IMR-90 (cell line): ENCODE results near the gene MYO1H. TPM values are rescaled to one million over a fixed set of nuclear protein-coding genes. Genes with fewer than 3 reads are reported as not detected.
A peak's percentile ranks its signal among the peaks of the same experiment; 100 is the strongest.

Experiments used
- ATAC-seq: fragments of 200-7000 bp; cut with Tn5 transposase; 2 replicates; pipeline ENCODE4 v1.9.1; 2020; ENCODE audit warnings: low read depth, mild to moderate bottlenecking, moderate library complexity
- BruUV-seq: library from RNA; stranded (reverse); fragments of 400-500 nt; replicated peaks from 2 replicates; lab custom pipeline; 2021; lab: Mats Ljungman, UMichigan
- CTCF ChIA-PET: fragments of 300-600 bp; formaldehyde crosslinking; extraction: SDS; loops from one replicate; lab custom pipeline; 2021; ENCODE audit warnings: antibody characterized with exemption; lab: Yijun Ruan, JAX
- POLR2A ChIA-PET: fragments of 300-600 bp; sonication (Branson Sonifier 250); formaldehyde crosslinking; loops from one replicate; lab custom pipeline; 2022; ENCODE audit warnings: antibody characterized with exemption; ENCODE audit not compliant: unreplicated experiment; lab: Charles Lee
- DNase-seq: peaks from one replicate; pipeline ENCODE4 v3.0.0; 2013
- H2AFZ ChIP-seq: replicated peaks from 2 replicates; pipeline ENCODE3; 2013; ENCODE audit warnings: low read length, mild to moderate bottlenecking; ENCODE audit not compliant: poor library complexity
- H2AK5ac ChIP-seq: 2 replicates; pipeline ENCODE4 v1.6.1; 2013; ENCODE audit warnings: low read depth, low read length, inconsistent platforms
- H2AK9ac ChIP-seq: replicated peaks from 2 replicates; pipeline ENCODE3; 2013; ENCODE audit warnings: mild to moderate bottlenecking, low read depth, low read length, moderate library complexity; ENCODE audit not compliant: poor library complexity
- H2BK120ac ChIP-seq: 2 replicates; pipeline ENCODE4 v1.6.1; 2013; ENCODE audit warnings: low read depth, low read length, inconsistent platforms
- H2BK15ac ChIP-seq: 3 replicates; pipeline ENCODE4 v1.6.1; 2013; ENCODE audit warnings: low read depth, low read length, inconsistent platforms
- H2BK20ac ChIP-seq: 2 replicates; pipeline ENCODE4 v1.6.1; 2013; ENCODE audit warnings: low read depth, mild to moderate bottlenecking, inconsistent platforms, low read length, moderate library complexity
- H2BK5ac ChIP-seq: 2 replicates; pipeline ENCODE4 v1.6.1; 2013; ENCODE audit warnings: mild to moderate bottlenecking, low read depth, low read length, inconsistent platforms; ENCODE audit not compliant: poor library complexity, severe bottlenecking
- H3K14ac ChIP-seq: replicated peaks from 2 replicates; pipeline ENCODE4 v1.6.1; 2013; ENCODE audit warnings: low read depth, low read length, inconsistent platforms
- H3K18ac ChIP-seq: 2 replicates; pipeline ENCODE4 v1.6.1; 2013; ENCODE audit warnings: low read depth, low read length, control low read depth
- H3K23ac ChIP-seq: 2 replicates; pipeline ENCODE4 v1.6.1; 2013; ENCODE audit warnings: low read depth, low read length, inconsistent platforms
- H3K27ac ChIP-seq: 2 replicates; pipeline ENCODE4 v1.5.1; 2013; ENCODE audit warnings: mild to moderate bottlenecking, control low read depth, low read length; ENCODE audit not compliant: insufficient read depth
- H3K27me3 ChIP-seq: 2 replicates; pipeline ENCODE4 v1.6.1; 2013; ENCODE audit warnings: low read length; ENCODE audit not compliant: control insufficient read depth, insufficient read depth
- H3K36me3 ChIP-seq: 2 replicates; pipeline ENCODE4 v1.6.1; 2013; ENCODE audit warnings: low read length, mixed read lengths; ENCODE audit not compliant: control insufficient read depth, insufficient read depth
- H3K4ac ChIP-seq: 2 replicates; pipeline ENCODE4 v1.6.1; 2013; ENCODE audit warnings: low read depth, low read length, inconsistent platforms
- H3K4me1 ChIP-seq: 2 replicates; pipeline ENCODE4 v1.6.1; 2013; ENCODE audit warnings: low read length, mixed read lengths; ENCODE audit not compliant: control insufficient read depth, insufficient read depth
- H3K4me2 ChIP-seq: 2 replicates; pipeline ENCODE4 v1.6.1; 2013; ENCODE audit warnings: low read depth, mild to moderate bottlenecking, control low read depth, low read length, moderate library complexity
- H3K4me3 ChIP-seq: 2 replicates; pipeline ENCODE4 v1.5.1; 2013; ENCODE audit warnings: low read depth, mild to moderate bottlenecking, control low read depth, low read length, moderate library complexity; ENCODE audit not compliant: insufficient read depth
- H3K56ac ChIP-seq: 2 replicates; pipeline ENCODE4 v1.6.1; 2013; ENCODE audit warnings: low read length, inconsistent platforms; ENCODE audit not compliant: insufficient read depth; ENCODE audit errors: extremely low read depth
- H3K79me1 ChIP-seq, 2 experiments: 2 replicates each; pipeline ENCODE4 v1.6.1; 2013; ENCODE audit warnings: low read length in 2 of 2, inconsistent platforms in 1 of 2, low read depth in 1 of 2
- H3K9ac ChIP-seq: 2 replicates; pipeline ENCODE4 v1.6.1; 2013; ENCODE audit warnings: low read depth, low read length, control low read depth
- H3K9me1 ChIP-seq: 2 replicates; pipeline ENCODE4 v1.6.1; 2013; ENCODE audit warnings: low read length, inconsistent platforms; ENCODE audit not compliant: insufficient read depth
- H3K9me3 ChIP-seq: 2 replicates; pipeline ENCODE4 v1.6.1; 2013; ENCODE audit warnings: low read length; ENCODE audit not compliant: control insufficient read depth, insufficient read depth
- H4K20me1 ChIP-seq: 2 replicates; pipeline ENCODE4 v1.6.1; 2013; ENCODE audit warnings: low read length, inconsistent platforms; ENCODE audit not compliant: insufficient read depth
- H4K5ac ChIP-seq: 2 replicates; pipeline ENCODE4 v1.6.1; 2013; ENCODE audit warnings: mild to moderate bottlenecking, low read depth, low read length, control low read depth
- H4K8ac ChIP-seq, 2 experiments: 2 replicates each; pipeline ENCODE4 v1.6.1; 2013; ENCODE audit warnings: low read depth in 2 of 2, low read length in 2 of 2, control low read depth in 1 of 2, inconsistent platforms in 1 of 2
- H4K91ac ChIP-seq: 2 replicates; pipeline ENCODE4 v1.6.1; 2013; ENCODE audit warnings: low read depth, low read length, inconsistent platforms; ENCODE audit not compliant: insufficient read depth
- BHLHE40 ChIP-seq: fragments of 150-350 bp; IDR thresholded peaks from 2 replicates; pipeline ENCODE4 v1.6.1; 2016; ENCODE audit warnings: mild to moderate bottlenecking, low read depth, low read length
- CEBPB ChIP-seq: IDR thresholded peaks from 2 replicates; pipeline ENCODE4 v1.6.1; 2012; ENCODE audit warnings: low read depth, low read length, improper control_type of control experiment
- CHD1 ChIP-seq: IDR thresholded peaks from 2 replicates; pipeline ENCODE4 v1.6.1; 2012; ENCODE audit warnings: low read depth, low read length, improper control_type of control experiment
- FOS ChIP-seq: fragments of 150-350 bp; IDR thresholded peaks from 2 replicates; pipeline ENCODE4 v1.6.1; 2016; ENCODE audit warnings: low read depth, low read length
- MAFK ChIP-seq: IDR thresholded peaks from 2 replicates; pipeline ENCODE4 v1.6.1; 2012; ENCODE audit warnings: low read depth, low read length, improper control_type of control experiment
- MAZ ChIP-seq: IDR thresholded peaks from 2 replicates; pipeline ENCODE4 v1.6.1; 2012; ENCODE audit warnings: low read depth, mild to moderate bottlenecking, low read length, improper control_type of control experiment, moderate library complexity, borderline replicate concordance
- MXI1 ChIP-seq: IDR thresholded peaks from 2 replicates; pipeline ENCODE4 v1.6.1; 2012; ENCODE audit warnings: low read depth, mild to moderate bottlenecking, low read length, moderate library complexity, borderline replicate concordance
- NFE2L2 ChIP-seq: fragments of 150-350 bp; IDR thresholded peaks from 2 replicates; pipeline ENCODE4 v1.6.1; 2016; ENCODE audit warnings: low read depth, mild to moderate bottlenecking, low read length
- POLR2A ChIP-seq: IDR thresholded peaks from 2 replicates; pipeline ENCODE4 v1.6.1; 2012; ENCODE audit warnings: mild to moderate bottlenecking, low read depth, low read length
- RAD21 ChIP-seq: IDR thresholded peaks from 2 replicates; pipeline ENCODE4 v1.6.1; 2012; ENCODE audit warnings: low read length, improper control_type of control experiment
- RCOR1 ChIP-seq: IDR thresholded peaks from 2 replicates; pipeline ENCODE4 v1.6.1; 2012; ENCODE audit warnings: mild to moderate bottlenecking, low read length, improper control_type of control experiment; ENCODE audit not compliant: insufficient replicate concordance
- RFX5 ChIP-seq: IDR thresholded peaks from 2 replicates; pipeline ENCODE4 v1.8.0; 2012; ENCODE audit warnings: low read depth, mild to moderate bottlenecking, low read length, moderate library complexity
- SMC3 ChIP-seq: fragments of 150-350 bp; IDR thresholded peaks from 2 replicates; pipeline ENCODE4 v1.6.1; 2016; ENCODE audit warnings: low read depth, mild to moderate bottlenecking, antibody characterized with exemption, low read length, moderate library complexity
- USF2 ChIP-seq: fragments of 150-350 bp; IDR thresholded peaks from 2 replicates; pipeline ENCODE4 v1.6.1; 2017; ENCODE audit warnings: mild to moderate bottlenecking, antibody characterized with exemption, low read length, low read depth
- WGBS, 2 experiments: methylation state at CpG; one replicate each; pipeline versions ENCODE4 v1.1.5 to v1.1.7; 2013; ENCODE audit warnings: missing lambda C conversion rate in 2 of 2; ENCODE audit not compliant: insufficient read length in 1 of 2; ENCODE audit errors: extremely low coverage in 2 of 2; 5-methylcytosine and 5-hydroxymethylcytosine counted together
- dilution Hi-C: fragments of 300-500 bp; cut with HindIII; formaldehyde crosslinking; loops from one replicate; pipeline ENCODE4 v1.14.3; 2018; ENCODE audit warnings: low sequenced_read_pairs; ENCODE audit not compliant: unreplicated experiment
- in situ Hi-C: fragments of 300-500 bp; cut with MboI; formaldehyde crosslinking; loops from 3 replicates; pipeline ENCODE4 v1.14.3; 2019; ENCODE audit warnings: low sequenced_read_pairs, inconsistent platforms, mixed read lengths
- intact Hi-C: fragments of 100-400 bp; cut with micrococcal nuclease; formaldehyde crosslinking; loops from 2 replicates; pipeline ENCODE4 v1.10.0; 2022
- polyA plus RNA-seq, 3 experiments: library from polyadenylated mRNA; depleted of rRNA; stranded (reverse); fragments of >200 nt; gene quantifications; 2 replicates each; pipeline ENCODE4 v1.2.3, GENCODE V29; 2012; ENCODE audit warnings: low replicate concordance in 1 of 3
- total RNA-seq: library from RNA; depleted of rRNA; stranded (reverse); fragments of >200 nt; gene quantifications from 2 replicates; pipeline ENCODE4 v1.2.3, GENCODE V29; 2012
- TF ChIP-seq, protein P1 (sequence below): fragments of 150-350 bp; IDR thresholded peaks from 2 replicates; pipeline ENCODE4 v1.6.1; 2016; ENCODE audit warnings: low read depth, mild to moderate bottlenecking, low read length, moderate library complexity, borderline replicate concordance
- TF ChIP-seq, protein P2 (sequence below): conservative IDR thresholded peaks from 2 replicates; pipeline ENCODE4 v1.5.1; 2012; ENCODE audit warnings: mild to moderate bottlenecking, low read depth, low read length, improper control_type of control experiment

Gene MYO1H
- total and polyA plus RNA-seq, 2 of the 4 experiments (the other 2 are of a cell fraction) = not detected

DNA sequence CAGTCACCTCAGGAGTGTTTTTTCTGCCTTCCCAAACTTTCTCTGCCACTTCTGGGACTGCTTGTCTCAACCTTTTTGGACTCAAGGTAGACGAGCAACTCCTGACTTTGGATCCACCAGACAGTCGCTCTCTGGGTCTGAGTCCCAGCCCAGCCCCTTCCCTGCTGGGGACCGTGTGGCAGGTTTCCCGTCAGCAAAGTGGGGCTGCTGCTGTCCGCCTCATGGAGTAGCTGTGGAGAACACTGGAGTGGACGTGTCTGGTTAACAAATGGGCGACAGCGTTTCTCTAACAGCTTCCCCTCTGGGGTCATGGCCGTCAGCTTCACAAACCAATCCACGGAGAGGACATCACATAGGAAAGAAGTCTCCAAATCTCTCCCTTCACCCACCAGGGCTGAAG lies 74.6 kb downstream of the MYO1H start:
- Histone ChIP-seq H3K4me1 (no peaks in the 10 kb centered on the region; the same call in none of the 2 replicates), H3K4ac (no peak overlapping the region), H3K4me3 (no peak overlapping the region), H3K18ac (no peak overlapping the region), H3K27me3 (peaks cover 17% of the 10 kb centered on the region; the same call in 1 of the 2 replicates), H3K14ac (no peak overlapping the region), H4K20me1 (no peaks in the 10 kb centered on the region), H2BK15ac (no peak overlapping the region), H3K36me3 (no peaks in the 10 kb centered on the region), H3K79me1 (no peaks in the 10 kb centered on the region), H2AK9ac (no peak overlapping the region), H2BK20ac (no peak overlapping the region), H4K91ac (no peak overlapping the region), H3K23ac (no peak overlapping the region), H3K56ac (no peak overlapping the region), H3K4me2 (no peak overlapping the region), H3K9me3 (no peaks in the 10 kb centered on the region), H2BK120ac (no peak overlapping the region), H2BK5ac (no peak overlapping the region), H2AK5ac (no peak overlapping the region), H2AFZ (peak overlapping the region; percentile 58), H4K8ac (no peak overlapping the region), H4K5ac (no peak overlapping the region), H3K9ac (no peak overlapping the region), H3K27ac (no peak overlapping the region), H3K9me1 (0 out of 2 replicates have a peak, but pooled peaks cover 2% of the 10 kb centered on the region)
- no TSS peak for BruUV-seq
- no peak for ATAC-seq
- intact Hi-C loops (no loop called here), dilution Hi-C loops (no loop called here), in situ Hi-C loops (loop anchor here (10.0 kb wide), 1 partner anchor 353 kb away; no protein-coding TSS in a partner anchor)
- POLR2A ChIA-PET = no interaction called here
- no peak for DNase-seq
- CTCF ChIA-PET = no interaction called here
- no peak for TF ChIP-seq MXI1
- no peak for TF ChIP-seq FOS
- no peak for TF ChIP-seq BHLHE40
- TF ChIP-seq USF2 = no peak
- no peak for TF ChIP-seq POLR2A
- no peak for TF ChIP-seq SMC3
- TF ChIP-seq MAZ = no peak
- TF ChIP-seq CEBPB = no peak
- TF ChIP-seq RCOR1 = no peak
- TF ChIP-seq RAD21 = no peak
- TF ChIP-seq NFE2L2 = no peak
- TF ChIP-seq CHD1 = no peak
- TF ChIP-seq, protein P1, sequence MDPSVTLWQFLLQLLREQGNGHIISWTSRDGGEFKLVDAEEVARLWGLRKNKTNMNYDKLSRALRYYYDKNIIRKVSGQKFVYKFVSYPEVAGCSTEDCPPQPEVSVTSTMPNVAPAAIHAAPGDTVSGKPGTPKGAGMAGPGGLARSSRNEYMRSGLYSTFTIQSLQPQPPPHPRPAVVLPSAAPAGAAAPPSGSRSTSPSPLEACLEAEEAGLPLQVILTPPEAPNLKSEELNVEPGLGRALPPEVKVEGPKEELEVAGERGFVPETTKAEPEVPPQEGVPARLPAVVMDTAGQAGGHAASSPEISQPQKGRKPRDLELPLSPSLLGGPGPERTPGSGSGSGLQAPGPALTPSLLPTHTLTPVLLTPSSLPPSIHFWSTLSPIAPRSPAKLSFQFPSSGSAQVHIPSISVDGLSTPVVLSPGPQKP = no peak
- no peak for TF ChIP-seq MAFK
- TF ChIP-seq, protein P2, sequence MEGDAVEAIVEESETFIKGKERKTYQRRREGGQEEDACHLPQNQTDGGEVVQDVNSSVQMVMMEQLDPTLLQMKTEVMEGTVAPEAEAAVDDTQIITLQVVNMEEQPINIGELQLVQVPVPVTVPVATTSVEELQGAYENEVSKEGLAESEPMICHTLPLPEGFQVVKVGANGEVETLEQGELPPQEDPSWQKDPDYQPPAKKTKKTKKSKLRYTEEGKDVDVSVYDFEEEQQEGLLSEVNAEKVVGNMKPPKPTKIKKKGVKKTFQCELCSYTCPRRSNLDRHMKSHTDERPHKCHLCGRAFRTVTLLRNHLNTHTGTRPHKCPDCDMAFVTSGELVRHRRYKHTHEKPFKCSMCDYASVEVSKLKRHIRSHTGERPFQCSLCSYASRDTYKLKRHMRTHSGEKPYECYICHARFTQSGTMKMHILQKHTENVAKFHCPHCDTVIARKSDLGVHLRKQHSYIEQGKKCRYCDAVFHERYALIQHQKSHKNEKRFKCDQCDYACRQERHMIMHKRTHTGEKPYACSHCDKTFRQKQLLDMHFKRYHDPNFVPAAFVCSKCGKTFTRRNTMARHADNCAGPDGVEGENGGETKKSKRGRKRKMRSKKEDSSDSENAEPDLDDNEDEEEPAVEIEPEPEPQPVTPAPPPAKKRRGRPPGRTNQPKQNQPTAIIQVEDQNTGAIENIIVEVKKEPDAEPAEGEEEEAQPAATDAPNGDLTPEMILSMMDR = no peak
- no peak for TF ChIP-seq RFX5
- 43% methylated on average over 2 of the region's 10 CpGs; no CpG with 5 or more reads in 1 of the 2 experiments for WGBS, 2 experiments
